Measurements from ENCODE around the gene COPS2. TPM values are rescaled to one million over a fixed set of nuclear protein-coding genes. Genes with fewer than 3 reads are reported as not detected.
A peak's percentile ranks its signal among the peaks of the same experiment; 100 is the strongest.
"Not testable (repeated sequence)": the region's sequence is repeated elsewhere in the genome, so short reads cannot be mapped to it uniquely, and the experiment has no call there.

Gene COPS2
- 64.2 and 78.6 TPM in 2 replicates for total RNA-seq (2012; rRNA removed)

DNA sequence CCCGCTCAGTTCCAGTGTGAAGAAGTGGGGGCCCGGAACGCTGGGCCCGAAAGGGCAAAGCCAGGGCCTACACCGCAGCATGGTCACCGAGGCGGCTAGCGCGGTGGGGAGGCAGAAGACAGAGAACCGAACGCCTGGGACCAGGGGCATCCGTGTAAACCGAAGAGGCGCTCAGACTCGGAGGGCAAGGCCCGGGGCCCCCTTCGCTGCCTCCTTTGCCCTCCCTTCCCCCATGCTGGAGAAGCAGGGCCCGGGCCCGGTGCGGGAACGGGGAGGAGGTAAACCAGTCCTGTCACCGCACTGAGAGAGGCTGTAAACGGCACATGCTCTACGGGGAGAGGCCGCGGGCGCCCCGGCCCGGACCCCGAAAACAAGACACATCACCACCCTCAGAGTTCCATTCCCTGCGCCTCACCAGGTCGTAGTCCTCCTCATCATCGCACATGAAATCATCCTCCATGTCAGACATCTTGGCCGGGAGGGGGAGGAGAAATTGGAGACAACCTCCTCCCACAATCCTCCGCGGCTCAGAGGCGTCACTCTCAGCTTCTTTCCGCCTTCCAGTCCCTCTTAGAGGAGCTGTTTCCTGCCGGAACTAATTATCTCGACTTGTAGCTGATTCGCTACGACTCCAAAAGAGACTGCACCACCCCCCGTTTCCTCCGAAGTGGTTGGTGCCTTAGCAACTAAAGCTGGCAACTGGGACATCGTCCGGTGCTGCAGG, at the start of gene COPS2:
COPS2 (minus strand) TSS at position 490 of the 724 bp plus-strand sequence; CDS start at position 469, 21 bp downstream.
- peaks cover 7% of the 10 kb centered on the region for H3K36me3 ChIP-seq (ENCODE audit: insufficient read depth, low read length)
- H3K4me3 ChIP-seq (ENCODE audit: low read length) = peak within 1 kb of the TSS; percentile 86
- H3K9ac ChIP-seq (ENCODE audit: low read depth, low read length) = peak within 1 kb of the TSS; percentile 94
- no peaks in the 10 kb centered on the region for H3K9me3 ChIP-seq (replicated peaks; ENCODE audit: low read length)
- peak within 1 kb of the TSS; percentile 77 for H3K4me2 ChIP-seq (ENCODE audit: low read length)
- no peaks in the 10 kb centered on the region for H3K27me3 ChIP-seq (ENCODE audit: control insufficient read depth, insufficient read depth, low read length)
- peaks cover 12% of the 10 kb centered on the region for H3K4me1 ChIP-seq (ENCODE audit: control insufficient read depth, insufficient read depth, low read length)

DNA sequence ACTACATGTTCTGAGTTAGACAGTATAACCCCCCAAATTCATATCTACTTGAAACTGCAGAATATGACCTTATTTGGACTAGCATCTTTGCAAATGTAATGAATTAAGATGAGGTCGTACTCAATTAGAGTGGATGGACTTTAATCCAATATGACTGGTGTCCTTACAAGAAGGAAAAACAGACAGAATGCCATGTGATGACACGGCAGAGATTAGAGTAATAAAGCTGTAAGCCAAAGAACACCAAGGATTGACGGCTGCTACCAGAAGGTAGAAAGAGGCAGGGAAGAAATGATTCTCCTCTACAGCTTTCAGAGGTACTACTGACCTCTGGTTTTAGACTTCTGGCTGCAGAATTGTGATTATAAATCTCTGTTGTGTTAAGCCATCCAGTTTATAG, 44.9 kb upstream of the COPS2 start:
- Histone ChIP-seq H3K36me3 (ENCODE audit: insufficient read depth, low read length) (peaks cover 3% of the 10 kb centered on the region), H3K4me1 (ENCODE audit: control insufficient read depth, insufficient read depth, low read length) (no peaks in the 10 kb centered on the region), H3K27me3 (ENCODE audit: control insufficient read depth, insufficient read depth, low read length) (no peaks in the 10 kb centered on the region), H3K9me3 (replicated peaks; ENCODE audit: low read length) (no peaks in the 10 kb centered on the region), H3K4me3 (ENCODE audit: low read length) (no peak overlapping the region), H3K9ac (ENCODE audit: low read depth, low read length) (no peak overlapping the region), H3K4me2 (ENCODE audit: low read length) (no peak overlapping the region)

DNA sequence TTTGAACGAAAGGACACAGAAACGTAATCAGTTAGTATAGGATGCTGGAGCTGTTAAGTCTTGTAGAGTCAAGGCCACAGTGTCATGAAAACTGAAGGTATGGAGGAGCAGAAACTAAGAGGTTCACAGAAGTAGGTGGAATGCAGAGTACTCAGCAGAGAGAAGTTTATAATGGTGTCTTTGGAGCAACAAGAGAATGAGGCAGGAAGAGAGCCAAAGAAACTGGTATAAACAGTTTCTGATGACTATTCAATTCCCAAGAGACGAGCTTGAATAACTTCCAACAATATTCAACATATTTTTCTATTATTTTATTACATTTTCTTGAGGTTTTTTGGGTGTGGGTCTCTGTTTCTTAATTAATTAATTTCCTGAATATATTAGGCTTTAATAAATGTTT, 44.3 kb upstream of the COPS2 start:
- Histone ChIP-seq H3K27me3 (ENCODE audit: control insufficient read depth, insufficient read depth, low read length) (no peaks in the 10 kb centered on the region), H3K4me3 (ENCODE audit: low read length) (no peak overlapping the region), H3K36me3 (ENCODE audit: insufficient read depth, low read length) (peaks cover 3% of the 10 kb centered on the region), H3K4me1 (ENCODE audit: control insufficient read depth, insufficient read depth, low read length) (no peaks in the 10 kb centered on the region), H3K9ac (ENCODE audit: low read depth, low read length) (no peak overlapping the region), H3K4me2 (ENCODE audit: low read length) (no peak overlapping the region), H3K9me3 (replicated peaks; ENCODE audit: low read length) (no peaks in the 10 kb centered on the region)

DNA sequence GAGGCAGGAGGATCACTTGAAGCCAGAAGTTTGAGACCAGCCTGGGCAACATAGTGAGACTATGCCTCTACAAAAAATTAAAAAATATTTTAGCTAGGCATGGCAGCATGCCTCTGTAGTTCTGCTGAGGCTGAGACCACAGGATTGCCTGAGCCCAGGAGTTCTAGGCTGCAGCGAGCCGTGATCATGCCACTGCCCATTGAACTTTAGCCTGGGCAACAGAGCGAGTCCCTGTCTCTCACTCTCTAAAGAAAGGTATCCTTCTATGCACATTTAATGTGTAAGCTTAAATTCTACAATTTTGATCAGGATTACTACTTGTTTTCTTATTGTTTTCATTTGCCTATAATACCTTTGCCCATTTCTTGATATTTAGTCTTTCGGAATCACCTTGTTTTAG, 41.5 kb upstream of the COPS2 start:
- Histone ChIP-seq H3K4me2 (ENCODE audit: low read length) (no peak overlapping the region), H3K27me3 (ENCODE audit: control insufficient read depth, insufficient read depth, low read length) (no peaks in the 10 kb centered on the region), H3K4me3 (ENCODE audit: low read length) (no peak overlapping the region), H3K9me3 (replicated peaks; ENCODE audit: low read length) (no peaks in the 10 kb centered on the region), H3K9ac (ENCODE audit: low read depth, low read length) (no peak overlapping the region), H3K4me1 (ENCODE audit: control insufficient read depth, insufficient read depth, low read length) (no peaks in the 10 kb centered on the region), H3K36me3 (ENCODE audit: insufficient read depth, low read length) (peaks cover 2% of the 10 kb centered on the region)

DNA sequence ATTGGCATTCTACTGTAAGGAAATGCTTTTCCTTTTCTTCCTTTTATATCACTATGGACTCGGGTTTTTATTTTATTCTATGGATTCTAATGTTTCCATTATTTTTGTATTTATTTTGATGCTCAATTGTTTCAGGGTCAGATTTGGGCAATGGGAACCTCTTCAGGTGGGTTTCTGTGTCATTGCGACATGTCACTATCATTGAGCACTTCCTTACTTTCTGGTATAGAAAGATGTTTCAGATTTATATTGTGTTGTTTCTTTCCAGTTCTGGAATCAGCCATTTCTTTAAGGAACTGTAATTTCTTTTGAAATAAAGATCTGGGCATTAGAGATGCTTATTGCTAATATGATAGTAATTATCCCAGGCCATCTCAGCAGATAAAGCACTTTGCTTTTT, 36.5 kb upstream of the COPS2 start:
- Histone ChIP-seq H3K4me3 (ENCODE audit: low read length) (no peak overlapping the region), H3K4me2 (ENCODE audit: low read length) (no peak overlapping the region), H3K9ac (ENCODE audit: low read depth, low read length) (no peak overlapping the region), H3K36me3 (ENCODE audit: insufficient read depth, low read length) (no peaks in the 10 kb centered on the region), H3K4me1 (ENCODE audit: control insufficient read depth, insufficient read depth, low read length) (peaks cover 6% of the 10 kb centered on the region), H3K9me3 (replicated peaks; ENCODE audit: low read length) (no peaks in the 10 kb centered on the region), H3K27me3 (ENCODE audit: control insufficient read depth, insufficient read depth, low read length) (no peaks in the 10 kb centered on the region)

DNA sequence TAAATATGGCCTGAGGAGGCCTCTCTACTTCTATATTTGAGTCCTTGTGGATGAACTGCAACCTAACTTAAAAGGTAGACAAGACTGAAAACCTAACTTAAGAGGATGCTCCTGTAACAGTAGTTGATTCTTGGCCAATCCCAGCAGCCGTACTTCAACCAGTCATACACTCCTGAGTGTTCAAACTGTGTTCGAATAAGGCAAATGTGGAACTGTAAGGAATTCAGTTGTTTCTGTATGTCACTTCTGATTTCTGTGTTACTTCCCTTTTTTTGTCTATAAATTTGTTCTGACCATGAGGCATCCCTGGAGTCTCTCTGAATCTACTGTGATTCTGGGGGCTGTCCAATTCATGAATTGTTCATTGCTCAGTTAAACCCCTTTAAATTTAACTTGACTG, 35.2 kb upstream of the COPS2 start:
- Histone ChIP-seq H3K9ac (ENCODE audit: low read depth, low read length) (no peak overlapping the region), H3K36me3 (ENCODE audit: insufficient read depth, low read length) (no peaks in the 10 kb centered on the region), H3K4me2 (ENCODE audit: low read length) (no peak overlapping the region), H3K4me1 (ENCODE audit: control insufficient read depth, insufficient read depth, low read length) (peaks cover 6% of the 10 kb centered on the region), H3K27me3 (ENCODE audit: control insufficient read depth, insufficient read depth, low read length) (no peaks in the 10 kb centered on the region), H3K4me3 (ENCODE audit: low read length) (no peak overlapping the region), H3K9me3 (replicated peaks; ENCODE audit: low read length) (no peaks in the 10 kb centered on the region)

GRCh38 chr15:49189631-49190030, 34.2 kb upstream of the COPS2 start:
- Histone ChIP-seq H3K27me3 (ENCODE audit: control insufficient read depth, insufficient read depth, low read length) (no peaks in the 10 kb centered on the region), H3K9ac (ENCODE audit: low read depth, low read length) (no peak overlapping the region), H3K4me1 (ENCODE audit: control insufficient read depth, insufficient read depth, low read length) (peaks cover 6% of the 10 kb centered on the region), H3K9me3 (replicated peaks; ENCODE audit: low read length) (no peaks in the 10 kb centered on the region), H3K36me3 (ENCODE audit: insufficient read depth, low read length) (no peaks in the 10 kb centered on the region), H3K4me2 (ENCODE audit: low read length) (no peak overlapping the region), H3K4me3 (ENCODE audit: low read length) (no peak overlapping the region)

GRCh38 chr15:49188933-49189332, 33.5 kb upstream of the COPS2 start:
- Histone ChIP-seq H3K36me3 (ENCODE audit: insufficient read depth, low read length) (no peaks in the 10 kb centered on the region), H3K4me3 (ENCODE audit: low read length) (no peak overlapping the region), H3K27me3 (ENCODE audit: control insufficient read depth, insufficient read depth, low read length) (no peaks in the 10 kb centered on the region), H3K9me3 (replicated peaks; ENCODE audit: low read length) (no peaks in the 10 kb centered on the region), H3K9ac (ENCODE audit: low read depth, low read length) (no peak overlapping the region), H3K4me1 (ENCODE audit: control insufficient read depth, insufficient read depth, low read length) (peaks cover 6% of the 10 kb centered on the region), H3K4me2 (ENCODE audit: low read length) (no peak overlapping the region)

DNA sequence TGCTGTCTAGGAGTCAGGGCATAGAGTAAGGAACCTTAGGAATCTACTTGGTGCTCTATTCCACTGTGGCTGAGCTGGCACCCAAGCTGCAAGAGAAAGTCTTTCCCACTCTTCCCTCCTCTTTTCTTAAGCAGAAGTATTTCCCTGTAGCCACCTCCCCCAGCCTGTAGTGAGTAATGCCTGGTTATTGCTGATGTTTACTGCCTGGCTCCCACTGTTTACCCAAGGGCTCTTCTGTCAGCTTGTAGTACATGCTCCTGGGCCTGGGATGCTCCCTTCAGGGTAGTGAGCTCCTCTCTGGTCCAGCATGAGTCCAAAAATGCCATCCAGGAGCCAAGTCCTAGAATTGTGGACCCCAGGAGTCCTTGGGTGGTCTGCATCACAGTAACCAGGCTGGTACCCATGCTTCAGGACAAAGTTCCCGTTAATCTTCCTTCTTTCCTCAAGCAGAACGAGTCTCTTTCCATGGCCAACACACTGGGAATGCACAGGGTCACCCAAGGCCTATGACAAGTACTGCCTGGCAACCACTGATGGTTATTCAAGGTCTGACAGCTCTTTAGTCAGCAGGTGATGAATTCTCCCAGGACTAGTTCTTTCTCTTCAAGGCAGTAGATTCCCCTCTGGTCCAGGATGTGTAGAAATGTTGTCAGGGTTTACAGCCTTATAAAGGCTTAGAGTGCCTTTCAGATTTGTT, 32.3 kb upstream of the COPS2 start:
- Histone ChIP-seq H3K27me3 (ENCODE audit: control insufficient read depth, insufficient read depth, low read length) (no peaks in the 10 kb centered on the region), H3K4me1 (ENCODE audit: control insufficient read depth, insufficient read depth, low read length) (peaks cover 6% of the 10 kb centered on the region)

GRCh38 chr15:49185473-49185872, 30.1 kb upstream of the COPS2 start:
- H3K27me3 ChIP-seq (ENCODE audit: control insufficient read depth, insufficient read depth, low read length) = no peaks in the 10 kb centered on the region
- H3K9ac ChIP-seq (ENCODE audit: low read depth, low read length) = no peak overlapping the region
- peaks cover 6% of the 10 kb centered on the region for H3K4me1 ChIP-seq (ENCODE audit: control insufficient read depth, insufficient read depth, low read length)
- H3K4me3 ChIP-seq (ENCODE audit: low read length) = no peak overlapping the region
- no peaks in the 10 kb centered on the region for H3K9me3 ChIP-seq (replicated peaks; ENCODE audit: low read length)
- no peaks in the 10 kb centered on the region for H3K36me3 ChIP-seq (ENCODE audit: insufficient read depth, low read length)
- H3K4me2 ChIP-seq (ENCODE audit: low read length) = no peak overlapping the region

More for the DNA sequence above, 32.3 kb upstream of the COPS2 start:
- Histone ChIP-seq H3K4me3 (ENCODE audit: low read length) (no peak overlapping the region), H3K36me3 (ENCODE audit: insufficient read depth, low read length) (no peaks in the 10 kb centered on the region), H3K9ac (ENCODE audit: low read depth, low read length) (no peak overlapping the region), H3K9me3 (replicated peaks; ENCODE audit: low read length) (no peaks in the 10 kb centered on the region), H3K4me2 (ENCODE audit: low read length) (no peak overlapping the region)

- H3K4me2 ChIP-seq (ENCODE audit: low read length); H3K4me3 ChIP-seq (ENCODE audit: low read length): not testable (repeated sequence)
These were observed 28.3 kb upstream of the COPS2 start for GRCh38 chr15:49183741-49184140.

DNA sequence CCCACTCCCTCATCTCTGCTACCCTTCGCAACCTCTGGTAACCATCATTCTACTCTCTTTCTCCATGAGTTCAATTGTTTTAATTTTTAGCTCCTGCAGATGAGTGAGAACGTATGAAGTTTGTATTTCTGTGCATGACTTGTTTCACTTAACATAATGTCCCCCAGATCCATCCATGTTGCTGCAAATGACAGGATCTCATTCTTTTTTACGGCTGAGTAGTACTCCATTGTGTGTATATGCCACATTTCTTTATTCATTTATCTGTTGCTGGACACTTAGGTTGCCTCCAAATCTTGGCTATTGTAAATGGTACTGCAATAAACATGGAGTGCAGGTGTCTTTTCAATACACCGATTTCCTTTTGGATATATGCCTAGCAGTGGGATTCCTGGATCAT, 26.7 kb upstream of the COPS2 start:
- H3K27me3 ChIP-seq (ENCODE audit: control insufficient read depth, insufficient read depth, low read length) = no peaks in the 10 kb centered on the region

More at GRCh38 chr15:49183741-49184140, 28.3 kb upstream of the COPS2 start:
- H3K9ac ChIP-seq (ENCODE audit: low read depth, low read length); H3K9me3 ChIP-seq (replicated peaks; ENCODE audit: low read length); H3K36me3 ChIP-seq (ENCODE audit: insufficient read depth, low read length); H3K4me1 ChIP-seq (ENCODE audit: control insufficient read depth, insufficient read depth, low read length); H3K27me3 ChIP-seq (ENCODE audit: control insufficient read depth, insufficient read depth, low read length): not testable (repeated sequence)

More for the DNA sequence above, 26.7 kb upstream of the COPS2 start:
- Histone ChIP-seq H3K4me2 (ENCODE audit: low read length) (no peak overlapping the region), H3K36me3 (ENCODE audit: insufficient read depth, low read length) (no peaks in the 10 kb centered on the region), H3K4me3 (ENCODE audit: low read length) (no peak overlapping the region), H3K4me1 (ENCODE audit: control insufficient read depth, insufficient read depth, low read length) (no peaks in the 10 kb centered on the region), H3K9me3 (replicated peaks; ENCODE audit: low read length) (no peaks in the 10 kb centered on the region), H3K9ac (ENCODE audit: low read depth, low read length) (no peak overlapping the region)

All from skeletal muscle satellite cell (primary cell).